Measurements from ENCODE around the gene FUT8.

- TF ChIP-seq POU6F1 (CRISPR knock-in tag; IDR thresholded peaks at IDR 0.05; ENCODE audit: borderline replicate concordance, low read depth) (no peak), PATZ1 (CRISPR knock-in tag; IDR thresholded peaks at IDR 0.05; ENCODE audit: borderline replicate concordance) (no peak), OSR1 (CRISPR knock-in tag; IDR thresholded peaks at IDR 0.05) (no peak), ZNF565 (CRISPR knock-in tag; conservative IDR thresholded peaks at IDR 0.05; ENCODE audit: low read depth) (no peak), ZFP30 (CRISPR knock-in tag; IDR thresholded peaks at IDR 0.05) (no peak)
Measured at GRCh38 chr14:65637780-65638179, 225.2 kb downstream of the FUT8 start.
